Measurements from ENCODE around the gene PRPSAP1. TPM values are rescaled to one million over a fixed set of nuclear protein-coding genes. Genes with fewer than 3 reads are reported as not detected.
"Not testable (repeated sequence)": the region's sequence is repeated elsewhere in the genome, so short reads cannot be mapped to it uniquely, and the experiment has no call there.

PRPSAP1 gene
- polyA plus RNA-seq, 4 donors, result 71.4 to 87.1 (median 82.8) TPM

DNA sequence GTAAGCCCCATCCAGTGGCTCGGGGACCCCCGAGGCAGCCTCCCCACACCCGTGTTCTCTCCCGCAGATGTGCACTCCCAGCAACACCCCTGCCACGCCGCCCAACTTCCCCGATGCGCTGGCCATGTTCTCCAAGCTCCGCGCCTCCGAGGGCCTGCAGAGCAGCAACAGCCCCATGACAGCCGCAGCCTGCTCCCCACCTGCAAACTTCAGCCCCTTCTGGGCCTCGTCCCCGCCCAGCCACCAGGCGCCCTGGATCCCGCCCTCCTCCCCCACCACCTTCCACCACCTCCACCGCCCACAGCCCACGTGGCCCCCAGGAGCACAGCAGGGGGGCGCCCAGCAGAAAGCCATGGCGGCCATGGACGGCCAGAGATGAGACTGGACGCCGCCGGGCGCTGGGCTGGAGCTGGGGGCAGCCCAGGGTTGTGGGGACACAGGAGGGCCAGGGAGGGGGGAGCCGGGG is 83.6 kb downstream of the PRPSAP1 start:
- no peak for DNase-seq (ENCODE audit: low read depth in 4 of 4, low spot score in 3 of 4)

DNA sequence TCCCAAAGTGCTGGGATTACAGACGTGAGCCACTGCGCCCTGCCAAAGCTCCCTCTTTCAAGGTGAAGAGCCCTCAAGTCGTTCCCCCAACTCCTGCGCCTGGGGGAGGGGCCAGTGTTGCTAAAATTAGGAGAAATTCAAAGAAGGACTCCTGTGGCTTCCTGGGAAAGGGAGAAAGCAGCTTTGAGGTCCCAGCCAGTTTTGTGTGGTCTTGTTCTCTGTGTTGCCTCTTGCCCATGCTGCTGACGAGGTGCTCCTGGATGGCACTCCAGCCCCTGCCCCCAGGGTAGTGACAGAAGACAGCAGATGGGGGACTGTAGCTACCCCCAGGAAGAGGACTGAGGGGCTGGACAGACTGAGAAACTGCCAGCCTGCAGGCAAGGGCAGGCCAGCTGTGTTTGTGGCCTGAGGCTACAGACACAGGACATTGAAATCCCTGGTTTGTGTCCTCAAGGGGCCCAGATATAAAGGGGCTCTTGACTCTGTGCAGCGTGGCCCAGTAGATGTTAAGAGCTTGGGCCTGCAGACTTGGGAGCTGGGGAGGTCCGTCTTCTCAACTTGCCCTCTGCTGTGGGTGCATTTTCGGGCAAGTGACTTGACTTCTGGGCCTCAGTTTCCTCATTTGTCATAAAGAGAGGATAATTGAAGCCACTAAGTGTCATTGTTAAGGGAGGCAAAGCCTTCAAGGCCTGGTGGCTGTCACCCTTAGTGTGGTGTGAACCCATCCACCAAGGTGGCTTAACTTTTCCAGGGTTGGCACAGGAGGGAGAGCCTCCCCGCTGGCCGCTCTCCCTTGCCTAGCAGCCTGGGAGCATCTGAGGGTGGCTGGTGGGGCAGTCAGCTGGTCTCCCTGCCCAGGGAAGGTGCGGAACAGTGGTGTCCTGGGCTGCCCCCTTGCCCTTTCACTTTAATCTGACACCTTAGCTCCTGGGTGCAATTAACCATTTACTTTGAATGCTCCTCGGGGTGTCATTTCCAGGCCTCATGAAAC is 84.4 kb downstream of the PRPSAP1 start:
- no peak for DNase-seq (ENCODE audit: low read depth in 4 of 4, low spot score in 3 of 4)

GRCh38 chr17:76268015-76268749 is 85.5 kb downstream of the PRPSAP1 start:
- DNase-seq (ENCODE audit: low read depth in 4 of 4, low spot score in 3 of 4), result no peak

DNA sequence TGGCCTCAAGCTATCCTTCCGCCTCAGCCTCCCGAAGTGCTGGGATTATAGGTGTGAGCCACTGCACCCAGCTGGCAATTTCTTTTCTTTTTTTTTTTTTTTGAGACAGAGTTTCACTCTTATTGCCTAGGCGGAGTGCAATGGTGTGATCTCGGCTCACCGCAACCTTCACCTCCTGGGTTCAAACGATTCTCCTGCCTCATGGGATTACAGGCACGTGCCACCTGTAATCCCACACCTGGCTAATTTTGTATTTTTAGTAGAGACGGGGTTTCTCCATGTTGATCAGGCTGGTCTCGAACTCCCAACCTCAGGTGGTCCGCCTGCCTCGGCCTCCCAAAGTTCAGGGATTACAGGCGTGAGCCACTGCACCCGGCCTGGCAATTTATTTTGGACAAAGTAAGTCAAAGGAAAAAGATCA is 86.1 kb downstream of the PRPSAP1 start:
- DNase-seq (ENCODE audit: low read depth in 4 of 4, low spot score in 3 of 4), result not testable (repeated sequence)

DNA sequence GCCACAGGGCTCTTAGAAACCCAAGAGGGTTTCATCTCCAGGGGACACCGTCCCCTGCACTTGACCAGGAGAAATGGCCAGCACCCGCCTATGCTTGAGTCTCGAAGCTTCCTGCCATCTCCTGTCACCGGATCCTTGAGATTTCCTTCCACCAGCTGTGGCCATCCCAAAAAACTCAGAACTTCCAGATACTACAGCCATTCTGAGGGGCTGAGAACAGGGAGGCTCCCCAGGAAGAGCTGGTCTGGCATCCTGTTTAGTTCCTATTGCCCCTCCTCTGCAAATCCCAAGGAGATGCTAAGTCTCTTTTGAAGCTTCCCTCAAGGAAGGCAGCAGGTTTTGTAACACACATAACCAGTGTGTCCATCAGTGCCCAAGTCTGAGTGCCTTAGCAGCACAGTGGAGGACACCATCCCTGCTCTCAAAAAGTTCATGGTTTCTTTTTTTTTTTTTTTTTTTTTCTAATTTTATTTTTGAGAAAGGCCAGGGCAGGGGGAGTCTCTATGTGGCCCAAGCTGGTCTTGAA is 86.6 kb downstream of the PRPSAP1 start:
- DNase-seq (ENCODE audit: low read depth in 4 of 4, low spot score in 3 of 4), result no peak

- DNase-seq (ENCODE audit: low read depth in 4 of 4, low spot score in 3 of 4), result no peak
Measured at GRCh38 chr17:76266244-76266938, 87.3 kb downstream of the PRPSAP1 start.

DNA sequence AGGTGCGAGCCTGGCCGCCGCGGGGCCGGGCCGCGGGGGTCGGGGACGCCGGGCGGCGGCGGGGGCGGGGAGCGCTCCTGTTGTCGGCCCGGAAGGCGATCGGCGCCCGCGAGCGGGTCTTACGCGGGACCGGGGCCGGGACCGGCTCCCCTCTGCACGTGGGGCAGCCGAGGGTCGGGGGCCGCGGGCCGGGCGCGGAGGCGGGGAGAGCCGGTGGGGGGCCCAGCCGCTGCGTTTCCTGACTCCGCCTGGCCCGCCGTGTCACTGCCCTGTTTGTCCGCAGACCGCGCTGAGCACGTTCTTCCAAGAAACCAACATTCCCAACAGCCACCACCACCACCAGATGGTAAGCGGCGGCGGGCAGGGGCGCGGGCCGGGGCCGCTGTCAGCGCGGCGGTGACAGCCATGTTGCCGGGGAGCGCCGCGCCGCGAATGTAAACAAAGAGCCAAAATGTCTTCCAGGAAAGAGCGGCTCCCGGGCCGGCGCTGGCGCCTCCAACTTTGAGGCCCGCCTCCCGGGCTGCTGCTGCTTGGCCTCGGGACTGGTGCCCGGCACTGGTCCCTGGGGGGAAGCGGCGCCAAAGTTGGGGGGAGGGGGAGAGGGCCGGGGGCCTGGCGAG is 88.0 kb downstream of the PRPSAP1 start:
- no peak for DNase-seq (ENCODE audit: low read depth in 4 of 4, low spot score in 3 of 4)

DNA sequence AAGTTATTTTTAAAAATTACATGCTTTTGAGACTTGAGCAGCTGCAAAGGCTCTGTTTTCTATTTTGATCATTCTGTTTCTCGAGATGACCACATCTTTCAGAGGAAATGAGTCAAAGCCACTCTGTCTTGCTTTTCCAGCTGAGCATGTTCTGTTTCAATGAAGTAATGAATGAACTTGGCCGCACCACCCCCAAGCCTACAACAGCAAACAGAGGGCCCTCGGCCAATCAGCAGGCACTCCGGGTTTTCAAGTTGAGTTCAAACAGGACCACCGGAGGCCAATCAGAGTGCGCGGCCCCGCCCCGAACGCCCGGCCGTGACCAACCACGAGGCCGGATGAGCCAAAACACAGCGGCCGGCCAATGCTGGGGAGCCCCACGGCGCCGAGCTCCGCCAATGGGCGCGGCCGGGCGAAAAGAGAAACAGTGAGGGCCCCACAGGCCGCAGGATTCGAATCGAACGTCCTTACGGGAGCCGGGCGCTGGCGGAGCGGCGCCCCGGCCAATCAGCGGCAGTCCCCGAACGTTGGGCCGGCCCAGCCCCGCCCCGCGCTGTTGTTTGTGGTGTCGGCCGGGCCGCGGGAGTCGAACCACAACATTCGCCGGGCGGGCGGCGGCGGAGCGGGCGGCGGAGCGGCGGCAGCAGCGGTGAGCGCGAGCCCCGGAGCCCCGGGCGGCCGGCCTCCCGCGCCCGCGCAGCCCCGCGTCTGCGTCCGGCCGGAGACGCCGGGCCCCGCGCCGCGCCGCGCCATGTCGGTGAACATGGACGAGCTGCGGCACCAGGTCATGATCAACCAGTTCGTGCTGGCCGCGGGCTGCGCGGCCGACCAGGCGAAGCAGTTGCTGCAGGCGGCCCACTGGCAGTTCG is 88.7 kb downstream of the PRPSAP1 start, which contains the start of gene UBALD2:
UBALD2 (plus strand) TSS at position 594 of the 869 bp plus-strand sequence; CDS start at position 752, 158 bp downstream.
- peak; percentile 93 to 97 (median 95) for DNase-seq (ENCODE audit: low read depth in 4 of 4, low spot score in 3 of 4)

- no peak for DNase-seq (ENCODE audit: low read depth in 4 of 4, low spot score in 3 of 4)
Measured at GRCh38 chr17:76264425-76264754, 89.3 kb downstream of the PRPSAP1 start.

DNA sequence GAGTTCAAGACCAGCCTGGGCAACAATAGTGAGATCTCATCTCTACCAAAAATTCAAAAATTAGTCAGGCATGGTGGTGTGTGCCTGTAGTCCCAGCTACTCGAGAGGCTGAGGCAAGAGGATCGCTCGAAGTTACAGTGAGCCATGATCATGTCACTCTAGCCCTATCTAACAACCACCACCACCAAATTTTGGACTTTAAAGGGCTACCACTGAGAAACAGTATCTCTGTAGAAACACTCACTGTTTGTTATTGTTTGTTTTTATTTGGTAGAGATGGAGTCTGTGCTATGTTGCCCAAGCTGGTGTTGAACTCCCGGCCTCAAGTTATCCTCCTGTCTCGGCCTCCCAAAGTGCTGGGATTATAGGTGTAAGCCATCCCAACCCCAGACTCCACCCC is 89.8 kb downstream of the PRPSAP1 start:
- no peak for DNase-seq (ENCODE audit: low read depth in 4 of 4, low spot score in 3 of 4)

- no peak for DNase-seq (ENCODE audit: low read depth in 4 of 4, low spot score in 3 of 4)
Measured at GRCh38 chr17:76262732-76263344, 90.9 kb downstream of the PRPSAP1 start.

GRCh38 chr17:76261421-76262215 is 92.1 kb downstream of the PRPSAP1 start:
- no peak for DNase-seq (ENCODE audit: low read depth in 4 of 4, low spot score in 3 of 4)

- no peak for DNase-seq (ENCODE audit: low read depth in 4 of 4, low spot score in 3 of 4)
Measured at GRCh38 chr17:76260669-76261068, 93.0 kb downstream of the PRPSAP1 start.

DNA sequence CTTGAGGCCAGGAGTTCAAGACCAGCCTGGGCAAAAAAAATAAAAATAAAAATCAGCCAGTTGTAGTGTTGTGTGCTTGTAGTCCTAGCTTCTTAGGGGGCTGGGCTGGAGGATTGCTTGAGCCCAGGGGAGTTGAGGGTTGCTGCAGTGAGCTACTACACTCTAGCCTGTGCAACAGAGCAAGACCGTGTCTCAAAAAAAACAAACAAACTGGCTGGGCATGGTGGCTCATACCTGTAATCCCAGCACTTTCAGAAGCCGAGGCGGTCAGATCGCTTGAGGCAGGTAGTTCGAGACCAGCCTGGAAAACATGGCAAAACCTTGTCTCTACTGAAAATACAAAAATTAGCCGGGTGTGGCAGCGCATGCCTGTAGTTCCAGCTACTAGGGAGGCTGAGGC is 93.5 kb downstream of the PRPSAP1 start:
- DNase-seq (ENCODE audit: low read depth in 4 of 4, low spot score in 3 of 4), result no peak
